ENCODE data around the gene NTN1.

Gene NTN1

GRCh38 chr17:9053406-9053805 is 32.1 kb downstream of the NTN1 start:
- H3K27me3 ChIP-seq (ENCODE audit: control insufficient read depth, low read length), result no peaks in the 10 kb centered on the region

GRCh38 chr17:9054126-9054975 is 33.0 kb downstream of the NTN1 start:
- no peak overlapping the region for H3K4me2 ChIP-seq (ENCODE audit: low read length)
- no peaks in the 10 kb centered on the region for H3K36me3 ChIP-seq (ENCODE audit: control insufficient read depth, low read length)
- H3F3A ChIP-seq (ENCODE audit: control insufficient read depth, insufficient read depth), result no peaks in the 10 kb centered on the region
- no peak overlapping the region for H3K4me3 ChIP-seq (ENCODE audit: low read length)
- no peaks in the 10 kb centered on the region for H3K9me2 ChIP-seq (replicated peaks; ENCODE audit: control insufficient read depth, low read length)
- TF ChIP-seq EZH2phosphoT487 (IDR thresholded peaks at IDR 0.05; ENCODE audit: borderline replicate concordance, low read length) (no peak), CTCF (IDR thresholded peaks at IDR 0.05; ENCODE audit: low read depth, low read length, poor library complexity, severe bottlenecking) (no peak)
- H3K9me3 ChIP-seq (ENCODE audit: control insufficient read depth, insufficient read depth, low read length), result no peaks in the 10 kb centered on the region
- H3K27ac ChIP-seq (ENCODE audit: low read depth, low read length), result no peak overlapping the region
- no peaks in the 10 kb centered on the region for H3K27me3 ChIP-seq (ENCODE audit: control insufficient read depth, low read length)
- no peaks in the 10 kb centered on the region for H3K4me1 ChIP-seq (ENCODE audit: control insufficient read depth, low read length)
- no peaks in the 10 kb centered on the region for H3K79me2 ChIP-seq (ENCODE audit: control insufficient read depth, low read length)
- H4K20me1 ChIP-seq (ENCODE audit: control insufficient read depth, insufficient read depth, low read depth, low read length), result no peaks in the 10 kb centered on the region

More at GRCh38 chr17:9053406-9053805, 32.1 kb downstream of the NTN1 start:
- Histone ChIP-seq H3K9me2 (replicated peaks; ENCODE audit: control insufficient read depth, low read length) (no peaks in the 10 kb centered on the region), H4K20me1 (ENCODE audit: control insufficient read depth, insufficient read depth, low read depth, low read length) (no peaks in the 10 kb centered on the region), H3K4me2 (ENCODE audit: low read length) (no peak overlapping the region), H3K4me1 (ENCODE audit: control insufficient read depth, low read length) (no peaks in the 10 kb centered on the region), H3K9me3 (ENCODE audit: control insufficient read depth, insufficient read depth, low read length) (no peaks in the 10 kb centered on the region), H3K36me3 (ENCODE audit: control insufficient read depth, low read length) (no peaks in the 10 kb centered on the region), H3K79me2 (ENCODE audit: control insufficient read depth, low read length) (no peaks in the 10 kb centered on the region), H3K4me3 (ENCODE audit: low read length) (no peak overlapping the region), H3F3A (ENCODE audit: control insufficient read depth, insufficient read depth) (no peaks in the 10 kb centered on the region), H3K27ac (ENCODE audit: low read depth, low read length) (no peak overlapping the region)
- TF ChIP-seq EZH2phosphoT487 (IDR thresholded peaks at IDR 0.05; ENCODE audit: borderline replicate concordance, low read length), result no peak
- TF ChIP-seq CTCF (IDR thresholded peaks at IDR 0.05; ENCODE audit: low read depth, low read length, poor library complexity, severe bottlenecking), result no peak

- no peak overlapping the region for H3K4me3 ChIP-seq (ENCODE audit: low read length)
- TF ChIP-seq CTCF (IDR thresholded peaks at IDR 0.05; ENCODE audit: low read depth, low read length, poor library complexity, severe bottlenecking), result no peak
- no peak for TF ChIP-seq EZH2phosphoT487 (IDR thresholded peaks at IDR 0.05; ENCODE audit: borderline replicate concordance, low read length)
Observed at GRCh38 chr17:9055281-9055680, 34.0 kb downstream of the NTN1 start.

More at GRCh38 chr17:9055281-9055680, 34.0 kb downstream of the NTN1 start:
- no peaks in the 10 kb centered on the region for H3K36me3 ChIP-seq (ENCODE audit: control insufficient read depth, low read length)
- H3K9me3 ChIP-seq (ENCODE audit: control insufficient read depth, insufficient read depth, low read length), result no peaks in the 10 kb centered on the region
- H3K27ac ChIP-seq (ENCODE audit: low read depth, low read length), result no peak overlapping the region
- no peaks in the 10 kb centered on the region for H3K9me2 ChIP-seq (replicated peaks; ENCODE audit: control insufficient read depth, low read length)
- no peaks in the 10 kb centered on the region for H3K27me3 ChIP-seq (ENCODE audit: control insufficient read depth, low read length)
- no peaks in the 10 kb centered on the region for H4K20me1 ChIP-seq (ENCODE audit: control insufficient read depth, insufficient read depth, low read depth, low read length)
- no peaks in the 10 kb centered on the region for H3K79me2 ChIP-seq (ENCODE audit: control insufficient read depth, low read length)
- no peaks in the 10 kb centered on the region for H3F3A ChIP-seq (ENCODE audit: control insufficient read depth, insufficient read depth)
- H3K4me2 ChIP-seq (ENCODE audit: low read length), result no peak overlapping the region
- no peaks in the 10 kb centered on the region for H3K4me1 ChIP-seq (ENCODE audit: control insufficient read depth, low read length)

Data from DOHH2 (cell line).